HG03521 (cell line): ENCODE measurements around the gene DHTKD1.
"Not testable (repeated sequence)": the region's sequence is repeated elsewhere in the genome, so short reads cannot be mapped to it uniquely, and the experiment has no call there.

ENCODE experiments used
- ATAC-seq: cut with Tn5 transposase; IDR thresholded peaks from one replicate; pipeline ENCODE4 v1.9.1; 2021; ENCODE audit warnings: mild to moderate bottlenecking, moderate library complexity; ENCODE audit not compliant: unreplicated experiment

DHTKD1 gene

GRCh38 chr10:12063483-12063818 lies 5.3 kb upstream of the DHTKD1 start:
- ATAC-seq: no peak

GRCh38 chr10:12067336-12067735 lies 1.4 kb upstream of the DHTKD1 start:
- ATAC-seq: no peak

DNA sequence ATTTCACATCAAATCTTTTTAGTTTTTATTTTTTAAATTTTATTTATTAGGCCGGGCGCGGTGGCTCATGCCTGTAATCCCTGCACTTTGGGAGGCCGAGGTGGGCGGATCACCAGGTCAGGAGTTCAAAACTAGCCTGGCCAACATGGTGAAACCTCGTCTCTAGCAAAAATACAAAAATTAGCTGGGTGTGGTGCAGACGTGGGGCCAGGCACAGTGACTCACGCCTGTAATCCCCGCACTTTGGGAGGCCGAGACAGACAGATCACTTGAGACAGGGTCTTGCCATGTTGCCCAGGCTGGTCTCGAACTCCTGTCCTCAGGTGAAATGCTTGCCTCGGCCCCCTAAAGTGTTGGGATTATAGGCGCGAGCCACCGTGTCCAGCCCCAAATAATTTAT lies 2.7 kb downstream of the DHTKD1 start:
- not testable (repeated sequence) for ATAC-seq

DNA sequence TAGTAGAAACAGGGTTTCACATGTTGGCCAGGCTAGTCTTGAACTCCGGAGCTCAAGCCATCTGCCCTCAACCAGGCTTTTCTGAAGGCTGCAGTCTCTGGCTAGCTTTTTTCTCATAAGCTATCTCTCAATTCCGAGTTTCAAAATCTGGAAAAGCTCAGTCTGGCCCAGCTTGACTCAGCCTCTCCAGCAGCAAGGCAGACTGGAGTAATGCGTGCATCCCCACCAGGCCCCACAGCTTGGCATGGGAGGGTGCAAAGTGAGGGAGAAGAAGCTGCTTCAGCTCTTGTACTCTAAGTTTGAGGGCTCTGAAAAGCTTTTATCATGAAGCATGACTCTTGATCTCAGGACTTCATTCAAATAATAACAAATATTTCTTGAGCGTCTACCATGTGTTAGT lies 4.8 kb downstream of the DHTKD1 start:
- no peak for ATAC-seq

- no peak for ATAC-seq
These were observed 8.9 kb downstream of the DHTKD1 start for GRCh38 chr10:12077580-12078180.

DNA sequence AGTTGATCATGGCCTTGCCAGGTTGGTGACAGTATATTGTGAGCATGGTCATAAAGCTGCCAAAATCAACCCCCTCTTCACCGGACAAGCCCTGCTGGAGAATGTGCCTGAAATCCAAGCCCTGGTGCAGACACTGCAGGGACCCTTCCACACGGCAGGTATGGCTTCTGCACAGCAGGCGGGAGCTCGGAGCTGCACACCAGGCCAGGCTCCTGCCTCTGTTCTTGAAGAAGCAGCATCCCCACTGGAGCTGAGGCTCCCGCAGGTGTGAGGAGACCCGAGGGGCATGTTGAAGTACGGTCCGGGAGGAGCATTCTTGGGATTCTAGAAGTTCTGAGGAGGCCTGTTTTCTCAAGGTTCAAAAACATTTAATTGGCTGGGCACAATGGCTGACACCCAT lies 12.7 kb downstream of the DHTKD1 start:
- no peak for ATAC-seq

DNA sequence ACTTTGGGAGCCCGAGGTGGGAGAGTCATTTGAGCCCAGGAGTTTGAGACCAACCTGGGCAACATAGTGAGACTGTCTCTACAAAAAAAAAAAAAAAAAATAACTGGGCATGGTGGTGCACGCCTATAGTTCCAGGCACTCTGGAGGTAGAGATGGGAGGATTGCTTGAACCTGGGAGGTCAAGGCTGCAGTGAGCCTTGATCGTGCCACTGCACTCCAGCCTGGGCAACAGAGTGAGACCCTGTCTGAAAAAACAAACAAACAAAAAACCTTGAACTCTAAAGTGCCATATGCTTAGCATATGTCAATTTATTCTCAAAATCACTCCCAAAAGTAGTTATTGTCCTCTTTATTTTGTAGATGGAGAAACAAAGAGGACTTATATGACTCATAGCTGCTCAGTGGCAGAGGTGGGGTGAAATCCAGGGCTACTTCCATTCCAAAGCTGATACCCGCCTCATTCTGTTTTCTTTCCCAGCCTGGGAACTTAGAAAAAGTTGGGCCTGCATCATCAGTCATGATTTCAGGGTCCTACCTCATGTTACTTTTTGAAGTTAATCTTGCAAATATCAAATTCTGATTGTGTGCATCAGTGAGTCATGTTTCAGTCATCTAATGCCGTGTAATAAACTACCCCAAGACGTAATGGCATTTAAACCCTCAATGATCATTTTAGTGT lies 13.3 kb downstream of the DHTKD1 start:
- no peak for ATAC-seq

DNA sequence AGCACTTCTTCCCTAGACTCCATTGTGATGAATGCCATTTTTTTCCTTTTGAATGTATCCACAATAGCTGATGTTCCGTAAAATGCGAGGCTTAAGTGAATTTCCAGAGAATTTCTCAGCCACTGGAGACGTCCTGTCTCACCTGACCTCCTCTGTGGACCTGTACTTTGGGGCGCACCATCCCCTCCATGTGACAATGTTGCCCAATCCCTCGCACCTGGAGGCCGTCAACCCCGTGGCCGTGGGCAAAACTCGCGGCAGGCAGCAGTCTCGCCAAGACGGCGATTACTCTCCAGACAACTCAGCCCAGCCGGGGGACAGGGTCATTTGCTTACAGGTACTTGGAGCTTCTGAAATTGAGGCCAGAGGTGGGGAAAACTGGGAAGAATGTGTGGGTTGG lies 20.2 kb downstream of the DHTKD1 start:
- no peak for ATAC-seq

GRCh38 chr10:12091421-12091820 lies 22.7 kb downstream of the DHTKD1 start:
- no peak for ATAC-seq

DNA sequence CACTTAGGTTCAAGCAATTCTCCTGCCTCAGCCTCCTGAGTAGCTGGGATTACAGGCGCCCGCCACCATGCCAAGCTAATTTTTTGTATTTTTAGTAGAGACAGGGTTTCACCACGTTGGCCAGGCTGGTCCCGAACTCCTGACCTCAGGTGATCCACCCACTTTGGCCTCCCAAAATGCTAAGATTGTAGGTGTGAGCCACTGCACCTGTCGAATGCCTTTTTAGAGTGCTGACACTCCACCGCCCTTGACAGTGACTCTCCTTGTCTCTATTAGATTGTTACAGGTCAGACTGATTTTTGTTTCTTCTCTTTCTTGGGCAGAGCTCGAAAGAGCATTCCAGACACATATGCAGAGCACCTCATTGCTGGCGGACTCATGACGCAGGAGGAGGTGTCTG lies 28.6 kb downstream of the DHTKD1 start:
- ATAC-seq: not testable (repeated sequence)

- no peak for ATAC-seq
These were observed 29.0 kb downstream of the DHTKD1 start for GRCh38 chr10:12097791-12098190.

DNA sequence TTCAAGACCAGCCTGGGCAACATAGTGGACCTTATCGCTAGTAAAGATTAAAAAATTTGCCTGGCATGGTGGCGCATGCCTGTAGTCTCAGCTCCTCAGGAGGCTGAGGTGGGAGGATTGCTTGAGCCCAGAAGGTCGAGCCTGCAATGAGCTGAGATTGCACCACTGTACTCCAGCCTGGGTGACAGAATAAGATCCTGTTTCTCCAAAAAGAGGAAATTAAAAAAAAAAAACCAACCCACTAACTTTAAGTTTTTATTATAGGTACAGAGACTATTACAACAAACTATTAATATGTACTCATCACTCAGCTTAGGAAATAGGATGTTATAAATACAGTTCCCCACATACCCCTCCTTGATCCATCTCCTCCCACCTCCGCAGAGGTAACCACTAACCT lies 30.2 kb downstream of the DHTKD1 start:
- ATAC-seq: no peak

DNA sequence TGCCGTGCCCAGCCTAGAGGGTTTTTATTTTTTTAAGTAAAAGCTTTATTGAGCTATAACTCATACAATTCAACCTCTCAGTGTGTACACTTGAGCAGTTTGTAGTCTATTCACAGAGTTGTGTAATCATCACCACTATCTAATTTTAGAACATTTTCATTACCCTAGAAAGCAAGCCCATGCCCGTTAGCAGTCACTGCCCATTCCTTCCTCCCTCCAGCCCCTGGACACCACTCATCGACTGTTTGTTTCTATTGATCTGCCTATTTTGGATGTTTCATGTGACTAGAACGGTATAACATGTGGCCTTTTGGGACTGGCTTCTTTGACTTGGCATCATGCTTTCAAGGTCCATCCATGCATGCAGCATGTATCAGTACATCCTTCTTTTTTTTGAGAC lies 35.0 kb downstream of the DHTKD1 start:
- no peak for ATAC-seq

GRCh38 chr10:12107781-12108180 lies 39.0 kb downstream of the DHTKD1 start:
- no peak for ATAC-seq

- no peak for ATAC-seq
These were observed 40.5 kb downstream of the DHTKD1 start for GRCh38 chr10:12109286-12109685.

GRCh38 chr10:12111528-12111927 lies 42.8 kb downstream of the DHTKD1 start:
- ATAC-seq: no peak

DNA sequence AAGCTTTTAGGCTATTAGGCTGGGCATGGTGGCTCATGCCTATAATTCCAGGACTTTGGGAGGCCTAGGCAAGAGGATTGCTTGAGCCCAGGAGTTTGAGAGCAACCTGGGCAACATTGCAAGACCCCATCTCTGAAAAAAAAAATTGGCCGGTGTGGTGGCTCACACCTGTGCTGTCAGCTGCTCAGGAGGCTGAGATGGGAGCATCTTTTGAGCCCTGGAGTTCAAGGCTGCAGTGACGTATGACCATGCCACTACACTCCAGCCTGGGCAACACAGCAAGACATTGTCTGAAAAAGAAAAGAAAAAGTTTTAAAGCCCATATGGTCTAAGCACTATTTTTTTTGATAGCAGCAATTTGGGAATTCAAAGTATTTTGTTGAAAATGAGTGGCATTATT lies 44.9 kb downstream of the DHTKD1 start:
- no peak for ATAC-seq

- no peak for ATAC-seq
These were observed 52.9 kb downstream of the DHTKD1 start for GRCh38 chr10:12121673-12122072.

DNA sequence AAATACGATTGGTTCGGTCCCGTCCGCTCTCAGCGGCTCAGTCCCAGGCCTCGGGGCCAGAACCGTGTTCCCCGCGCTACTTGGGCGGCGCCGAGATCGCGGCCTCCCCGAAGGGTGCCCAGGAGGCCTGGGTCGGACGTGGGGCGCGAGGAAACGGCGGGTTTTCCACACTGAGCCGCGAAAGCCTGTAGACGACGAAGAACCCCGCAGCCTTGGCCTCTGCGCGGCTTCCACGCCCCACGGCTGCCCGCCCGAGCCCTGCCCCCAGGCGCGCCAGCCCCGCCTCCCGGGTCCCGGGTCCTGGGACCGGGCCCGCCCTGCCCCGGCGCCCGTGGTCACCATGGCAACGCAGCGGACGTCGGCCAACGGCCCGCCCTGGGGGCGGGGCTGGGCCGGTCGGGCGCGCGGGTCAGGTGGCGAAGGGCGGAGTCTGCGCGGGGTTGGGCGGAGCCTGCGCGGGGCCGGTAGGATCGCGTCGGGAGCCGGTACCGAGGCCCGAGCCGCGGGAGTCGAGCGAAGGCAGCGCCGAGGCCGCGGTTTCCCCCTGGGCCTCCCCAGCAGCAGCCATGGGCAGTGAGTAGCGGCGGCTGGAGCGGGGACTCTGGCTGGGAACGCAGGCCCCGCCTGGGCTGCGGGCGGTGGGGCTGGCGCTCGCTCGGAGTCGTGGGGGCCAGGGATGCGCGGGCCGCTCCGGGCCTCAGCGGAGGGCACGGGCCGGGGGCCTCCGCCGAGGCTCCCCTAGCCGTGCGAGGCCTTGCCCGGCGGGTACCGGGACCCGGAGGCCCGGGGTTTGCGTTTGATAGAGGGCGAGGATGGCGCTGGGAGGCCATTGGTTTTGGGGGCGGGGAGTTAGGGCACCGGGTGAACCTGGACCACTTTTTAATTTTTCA lies 60.7 kb downstream of the DHTKD1 start, which contains the start of gene SEC61A2:
Gene SEC61A2 (plus strand): TSS at position 456 of the 890 bp plus-strand sequence. CDS start 111 bp downstream, at position 567.
- peak; percentile 93 for ATAC-seq

DNA sequence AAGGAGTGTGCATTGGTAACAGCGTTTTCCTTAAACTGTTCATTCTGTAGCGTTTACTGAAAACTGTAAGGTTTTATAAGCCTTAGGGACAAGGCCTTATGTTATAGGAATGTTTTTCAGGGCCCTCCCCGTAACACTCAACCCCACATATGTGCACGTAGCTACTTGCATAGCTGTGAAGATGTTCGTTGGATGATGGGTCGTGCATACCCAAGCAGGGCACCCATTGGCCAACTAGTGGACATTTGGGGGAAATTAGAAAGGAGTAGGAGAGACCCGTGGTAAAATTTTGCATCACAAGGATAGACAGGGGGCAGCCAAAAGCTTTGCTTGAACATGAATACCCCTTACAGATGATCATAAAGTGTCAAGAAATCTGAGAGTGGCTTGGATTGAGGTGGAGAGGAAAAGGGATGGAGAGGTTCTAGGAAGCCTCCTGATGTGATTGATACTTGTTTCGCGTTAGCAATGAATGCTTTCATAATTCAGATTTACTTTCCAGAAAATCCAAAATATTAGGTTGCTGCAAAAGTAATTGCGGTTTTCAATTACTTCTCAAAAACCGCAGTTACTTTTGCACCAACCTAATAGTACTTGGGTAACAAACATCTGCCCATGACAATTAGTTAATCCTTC lies 61.6 kb downstream of the DHTKD1 start:
- ATAC-seq: no peak

DNA sequence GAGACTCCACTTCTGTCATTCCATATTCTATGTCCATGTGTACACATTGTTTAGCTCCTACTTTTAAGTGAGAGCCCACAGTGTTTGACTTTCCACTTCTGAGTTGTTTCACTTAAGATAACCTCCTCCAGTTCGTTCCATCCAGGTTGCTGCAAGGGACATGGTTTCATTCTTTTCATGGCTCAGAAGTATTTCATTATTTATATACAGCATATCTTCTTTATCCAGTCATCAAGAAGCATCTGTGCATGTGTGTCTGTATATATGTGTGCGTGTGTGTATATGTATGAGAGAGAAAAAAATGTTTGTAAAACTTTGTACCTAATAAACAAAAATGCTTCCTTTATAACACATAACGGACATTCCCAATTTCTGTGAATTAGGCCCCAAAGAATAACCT lies 66.9 kb downstream of the DHTKD1 start:
- ATAC-seq: no peak
